ENCODE results near the gene DDX18. TPM values are rescaled to one million over a fixed set of nuclear protein-coding genes. Genes with fewer than 3 reads are reported as not detected.

DDX18 gene
- total and polyA plus RNA-seq, 2 donors (not counting 1 experiment from before 2014, with no cell fraction given), result 20.3 to 98.0 TPM

GRCh38 chr2:117786520-117786919, 28.0 kb upstream of the DDX18 start:
- no peaks in the 10 kb centered on the region for H3K36me3 ChIP-seq (replicated peaks in 1 of 2; ENCODE audit: control extremely low read depth in 1 of 2, control insufficient read depth in 1 of 2, extremely low read depth in 1 of 2, insufficient read depth in 2 of 2, low read length in 1 of 2)
- no peak overlapping the region for H2AFZ ChIP-seq (ENCODE audit: insufficient read depth, low read depth, low read length, poor library complexity, severe bottlenecking)
- H3K27me3 ChIP-seq (replicated peaks in 1 of 4; ENCODE audit: control extremely low read depth in 1 of 4, control insufficient read depth in 3 of 4, insufficient read depth in 4 of 4, low read length in 3 of 4), result no peaks in the 10 kb centered on the region
- Mint-ChIP-seq H3K4me1 (no peaks in the 10 kb centered on the region), H3K4me3 (no peak overlapping the region), H3K27me3 (peaks cover 10% of the 10 kb centered on the region), H3K27ac (no peak overlapping the region), H3K9me3 (ENCODE audit: insufficient read depth) (peaks cover 6% of the 10 kb centered on the region)
- DNase-seq, result peak; percentile 9
- CTCF ChIA-PET, result interaction anchor here (0.6 to 1.1 kb wide), 2 partner anchors 27 to 30 kb away, joined by 3 read pairs; no protein-coding TSS in a partner anchor
- no peaks in the 10 kb centered on the region for H3K79me2 ChIP-seq (ENCODE audit: control insufficient read depth, insufficient read depth, low read length)
- no peak for ATAC-seq (ENCODE audit: low read depth)
- no peaks in the 10 kb centered on the region for H3K4me1 ChIP-seq (ENCODE audit: control insufficient read depth in 2 of 2, insufficient read depth in 2 of 2, low read length in 2 of 2)
- peaks cover 0 to 8% (median 1%) of the 10 kb centered on the region in 3 donors for H3K9me3 ChIP-seq (ENCODE audit: control extremely low read depth in 1 of 3, control insufficient read depth in 2 of 3, insufficient read depth in 1 of 3, low read length in 2 of 3)
- H4K20me1 ChIP-seq (ENCODE audit: control insufficient read depth, insufficient read depth, low read length, poor library complexity, severe bottlenecking), result no peaks in the 10 kb centered on the region
- H3K9ac ChIP-seq (ENCODE audit: low read length), result no peak overlapping the region
- no peak overlapping the region for H3K4me3 ChIP-seq (ENCODE audit: control extremely low read depth in 1 of 5, extremely low read depth in 1 of 5, insufficient read depth in 1 of 5, low read depth in 2 of 5, low read length in 4 of 5)
- TF ChIP-seq CTCF (IDR thresholded peaks at IDR 0.05), result no peak
- intact Hi-C loops (cut with micrococcal nuclease), result no loop called here
- POLR2A ChIA-PET, result no interaction called here
- no peak overlapping the region for H3K27ac ChIP-seq (ENCODE audit: low read length in 2 of 2)
- H3K4me2 ChIP-seq (replicated peaks; ENCODE audit: low read depth, low read length, poor library complexity, severe bottlenecking), result no peak overlapping the region

GRCh38 chr2:117789505-117789904, 25.0 kb upstream of the DDX18 start:
- peaks cover 26% of the 10 kb centered on the region for H3K27me3 Mint-ChIP-seq
- POLR2A ChIA-PET, result no interaction called here

More at GRCh38 chr2:117789505-117789904, 25.0 kb upstream of the DDX18 start:
- DNase-seq, result no peak
- no peak overlapping the region for H3K27ac Mint-ChIP-seq
- no peaks in the 10 kb centered on the region for H3K4me1 ChIP-seq (ENCODE audit: control insufficient read depth in 2 of 2, insufficient read depth in 2 of 2, low read length in 2 of 2)
- H3K9me3 ChIP-seq (ENCODE audit: control extremely low read depth in 1 of 3, control insufficient read depth in 2 of 3, insufficient read depth in 1 of 3, low read length in 2 of 3), result peaks cover 0 to 8% (median 1%) of the 10 kb centered on the region in 3 donors
- H3K4me3 ChIP-seq (ENCODE audit: control extremely low read depth in 1 of 5, extremely low read depth in 1 of 5, insufficient read depth in 1 of 5, low read depth in 2 of 5, low read length in 4 of 5), result no peak overlapping the region
- no peak for ATAC-seq (ENCODE audit: low read depth)
- H3K4me1 Mint-ChIP-seq, result no peaks in the 10 kb centered on the region
- no peaks in the 10 kb centered on the region for H3K36me3 ChIP-seq (replicated peaks in 1 of 2; ENCODE audit: control extremely low read depth in 1 of 2, control insufficient read depth in 1 of 2, extremely low read depth in 1 of 2, insufficient read depth in 2 of 2, low read length in 1 of 2)
- no peak overlapping the region for H3K27ac ChIP-seq (ENCODE audit: low read length in 2 of 2)
- H3K9me3 Mint-ChIP-seq (ENCODE audit: insufficient read depth), result peaks cover 6% of the 10 kb centered on the region
- CTCF ChIA-PET, result interaction anchor here (0.5 kb wide), 1 partner anchor 565 kb away, joined by 3 read pairs; no protein-coding TSS in a partner anchor
- no peaks in the 10 kb centered on the region for H4K20me1 ChIP-seq (ENCODE audit: control insufficient read depth, insufficient read depth, low read length, poor library complexity, severe bottlenecking)
- H3K4me3 Mint-ChIP-seq, result no peak overlapping the region
- H3K79me2 ChIP-seq (ENCODE audit: control insufficient read depth, insufficient read depth, low read length), result no peaks in the 10 kb centered on the region
- no peak overlapping the region for H3K4me2 ChIP-seq (replicated peaks; ENCODE audit: low read depth, low read length, poor library complexity, severe bottlenecking)
- no peaks in the 10 kb centered on the region for H3K27me3 ChIP-seq (replicated peaks in 1 of 4; ENCODE audit: control extremely low read depth in 1 of 4, control insufficient read depth in 3 of 4, insufficient read depth in 4 of 4, low read length in 3 of 4)
- H3K9ac ChIP-seq (ENCODE audit: low read length), result no peak overlapping the region
- TF ChIP-seq CTCF (IDR thresholded peaks at IDR 0.05), result no peak
- no peak for TF ChIP-seq EZH2 (IDR thresholded peaks at IDR 0.05; ENCODE audit: borderline replicate concordance, insufficient read depth, low read depth, low read length, poor library complexity, severe bottlenecking)
- H2AFZ ChIP-seq (ENCODE audit: insufficient read depth, low read depth, low read length, poor library complexity, severe bottlenecking), result no peak overlapping the region
- intact Hi-C loops (cut with micrococcal nuclease), result no loop called here

All from B cell (primary cell).